Muscle layer of colon (tissue), 2 donors: Measurements from ENCODE around the gene TMX3.

Experiments used
- H3K27ac ChIP-seq: one replicate; pipeline ENCODE4 v1.7.0; 2013; ENCODE audit warnings: low read depth, mild to moderate bottlenecking, low read length, moderate library complexity
- H3K27me3 ChIP-seq, 2 donors: one replicate each; pipeline ENCODE4 v1.7.0; 2013; ENCODE audit warnings: low read length in 2 of 2, mild to moderate bottlenecking in 2 of 2; ENCODE audit not compliant: insufficient read depth in 2 of 2, control insufficient read depth in 1 of 2
- H3K36me3 ChIP-seq: one replicate; pipeline ENCODE4 v1.7.0; 2013; ENCODE audit warnings: mild to moderate bottlenecking, low read length; ENCODE audit not compliant: insufficient read depth
- H3K4me1 ChIP-seq: one replicate; pipeline ENCODE4 v1.7.0; 2013; ENCODE audit warnings: mild to moderate bottlenecking, low read length; ENCODE audit not compliant: insufficient read depth
- H3K4me3 ChIP-seq, 2 donors: one replicate each; pipeline ENCODE4 v1.7.0; 2013; ENCODE audit warnings: low read length in 2 of 2, low read depth in 1 of 2, mild to moderate bottlenecking in 1 of 2, moderate library complexity in 1 of 2
- H3K9ac ChIP-seq: one replicate; pipeline ENCODE4 v1.7.0; 2013; ENCODE audit warnings: low read length
- H3K9me3 ChIP-seq: one replicate; pipeline ENCODE4 v1.7.0; 2013; ENCODE audit warnings: mild to moderate bottlenecking, low read length
- donor health status: abdominal sarcoma.
- donor health status: Adenocarcinoma of cecum.

Gene TMX3

GRCh38 chr18:68662754-68663153 is 52.2 kb downstream of the TMX3 start:
- H3K9ac ChIP-seq: no peak overlapping the region
- H3K27ac ChIP-seq: no peak overlapping the region
- no peaks in the 10 kb centered on the region for H3K36me3 ChIP-seq
- no peaks in the 10 kb centered on the region for H3K9me3 ChIP-seq
- peaks cover 12% of the 10 kb centered on the region for H3K4me1 ChIP-seq
- no peak overlapping the region for H3K4me3 ChIP-seq
- H3K27me3 ChIP-seq: no peaks in the 10 kb centered on the region

GRCh38 chr18:68660354-68661183 is 54.3 kb downstream of the TMX3 start:
- H3K4me3 ChIP-seq: no peak overlapping the region
- H3K9ac ChIP-seq: no peak overlapping the region
- H3K36me3 ChIP-seq: no peaks in the 10 kb centered on the region
- H3K9me3 ChIP-seq: no peaks in the 10 kb centered on the region
- H3K27ac ChIP-seq: no peak overlapping the region
- H3K27me3 ChIP-seq: no peaks in the 10 kb centered on the region
- H3K4me1 ChIP-seq: peaks cover under 1% of the 10 kb centered on the region

- Histone ChIP-seq H3K36me3 (no peaks in the 10 kb centered on the region), H3K9me3 (no peaks in the 10 kb centered on the region), H3K4me3 (no peak overlapping the region), H3K4me1 (no peaks in the 10 kb centered on the region), H3K9ac (no peak overlapping the region), H3K27ac (no peak overlapping the region), H3K27me3 (no peaks in the 10 kb centered on the region)
These were observed 66.7 kb downstream of the TMX3 start for GRCh38 chr18:68648191-68648590.

- H3K36me3 ChIP-seq: no peaks in the 10 kb centered on the region
- H3K9me3 ChIP-seq: no peaks in the 10 kb centered on the region
- H3K27ac ChIP-seq: no peak overlapping the region
- H3K27me3 ChIP-seq: no peaks in the 10 kb centered on the region
- H3K4me1 ChIP-seq: no peaks in the 10 kb centered on the region
- no peak overlapping the region for H3K4me3 ChIP-seq
- H3K9ac ChIP-seq: no peak overlapping the region
These were observed 72.9 kb downstream of the TMX3 start for GRCh38 chr18:68642003-68642402.

GRCh38 chr18:68640861-68641260 is 74.0 kb downstream of the TMX3 start:
- Histone ChIP-seq H3K9me3 (no peaks in the 10 kb centered on the region), H3K4me1 (no peaks in the 10 kb centered on the region), H3K9ac (no peak overlapping the region), H3K4me3 (no peak overlapping the region), H3K27me3 (no peaks in the 10 kb centered on the region), H3K27ac (no peak overlapping the region), H3K36me3 (no peaks in the 10 kb centered on the region)

GRCh38 chr18:68638613-68639012 is 76.3 kb downstream of the TMX3 start:
- Histone ChIP-seq H3K27me3 (no peaks in the 10 kb centered on the region), H3K4me1 (no peaks in the 10 kb centered on the region), H3K9me3 (no peaks in the 10 kb centered on the region), H3K9ac (no peak overlapping the region), H3K36me3 (no peaks in the 10 kb centered on the region), H3K4me3 (no peak overlapping the region), H3K27ac (no peak overlapping the region)

- Histone ChIP-seq H3K4me1 (no peaks in the 10 kb centered on the region), H3K9me3 (no peaks in the 10 kb centered on the region), H3K27me3 (no peaks in the 10 kb centered on the region), H3K4me3 (no peak overlapping the region), H3K9ac (no peak overlapping the region), H3K27ac (no peak overlapping the region), H3K36me3 (no peaks in the 10 kb centered on the region)
These were observed 87.1 kb downstream of the TMX3 start for GRCh38 chr18:68627812-68628211.
